HepG2 (cell line): ENCODE data around the gene FAM171A2.

Experiments
- FOXJ3 ChIP-seq: sonication (generic); formaldehyde crosslinking; IDR thresholded peaks from 2 replicates; pipeline ENCODE4 v1.4.0; 2020; ENCODE audit warnings: missing genetic modification reagents, mild to moderate bottlenecking, borderline replicate concordance
- TBL1XR1 ChIP-seq: fragments of 150-350 bp; IDR thresholded peaks from 2 replicates; pipeline ENCODE4 v1.6.1; 2014; ENCODE audit warnings: borderline replicate concordance, low read length; ENCODE audit not compliant: partially characterized antibody
- TCF7L2 ChIP-seq: IDR thresholded peaks from 2 replicates; pipeline ENCODE4 v1.6.1; 2011; ENCODE audit warnings: mild to moderate bottlenecking, low read depth, low read length, moderate library complexity
- ZNF691 ChIP-seq: sonication (generic); formaldehyde crosslinking; IDR thresholded peaks from 2 replicates; pipeline ENCODE4 v1.4.0; 2020; ENCODE audit warnings: missing genetic modification reagents, low read depth, mild to moderate bottlenecking, borderline replicate concordance
- ZNF780A ChIP-seq: sonication (generic); formaldehyde crosslinking; IDR thresholded peaks from 2 replicates; pipeline ENCODE4 v1.8.0; 2022; ENCODE audit warnings: mild to moderate bottlenecking, missing genetic modification reagents, moderate library complexity
- TF ChIP-seq, protein P1 (sequence below): sonication (generic); formaldehyde crosslinking; IDR thresholded peaks from 2 replicates; pipeline ENCODE4 v1.5.0; 2020; ENCODE audit warnings: mild to moderate bottlenecking, missing genetic modification reagents, moderate library complexity

GRCh38 chr17:44308320-44308818, 55.3 kb downstream of the FAM171A2 start, which contains the start of gene RUNDC3A:
- TF ChIP-seq TBL1XR1 (no peak), TCF7L2 (no peak), ZNF691 (CRISPR knock-in tag) (peak; percentile 52; the same call in 1 of the 2 replicates), FOXJ3 (CRISPR knock-in tag) (no peak), ZNF780A (CRISPR knock-in tag) (peak; percentile 80; the same call in 1 of the 2 replicates)
- TF ChIP-seq, protein P1, sequence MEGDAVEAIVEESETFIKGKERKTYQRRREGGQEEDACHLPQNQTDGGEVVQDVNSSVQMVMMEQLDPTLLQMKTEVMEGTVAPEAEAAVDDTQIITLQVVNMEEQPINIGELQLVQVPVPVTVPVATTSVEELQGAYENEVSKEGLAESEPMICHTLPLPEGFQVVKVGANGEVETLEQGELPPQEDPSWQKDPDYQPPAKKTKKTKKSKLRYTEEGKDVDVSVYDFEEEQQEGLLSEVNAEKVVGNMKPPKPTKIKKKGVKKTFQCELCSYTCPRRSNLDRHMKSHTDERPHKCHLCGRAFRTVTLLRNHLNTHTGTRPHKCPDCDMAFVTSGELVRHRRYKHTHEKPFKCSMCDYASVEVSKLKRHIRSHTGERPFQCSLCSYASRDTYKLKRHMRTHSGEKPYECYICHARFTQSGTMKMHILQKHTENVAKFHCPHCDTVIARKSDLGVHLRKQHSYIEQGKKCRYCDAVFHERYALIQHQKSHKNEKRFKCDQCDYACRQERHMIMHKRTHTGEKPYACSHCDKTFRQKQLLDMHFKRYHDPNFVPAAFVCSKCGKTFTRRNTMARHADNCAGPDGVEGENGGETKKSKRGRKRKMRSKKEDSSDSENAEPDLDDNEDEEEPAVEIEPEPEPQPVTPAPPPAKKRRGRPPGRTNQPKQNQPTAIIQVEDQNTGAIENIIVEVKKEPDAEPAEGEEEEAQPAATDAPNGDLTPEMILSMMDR (CRISPR knock-in tag): no peak
